Endothelial cell of umbilical vein (primary cell): ENCODE data around the gene LCN6.
"Not testable (repeated sequence)": the region's sequence is repeated elsewhere in the genome, so short reads cannot be mapped to it uniquely, and the experiment has no call there.

ENCODE experiments used
- EZH2 ChIP-seq: IDR thresholded peaks from 2 replicates; pipeline ENCODE4 v1.6.1; 2012; ENCODE audit warnings: borderline replicate concordance, low read depth, mild to moderate bottlenecking, moderate library complexity, low read length, inconsistent platforms; ENCODE audit not compliant: severe bottlenecking
- GATA2 ChIP-seq: IDR thresholded peaks from 2 replicates; pipeline ENCODE4 v1.7.0; 2011; ENCODE audit warnings: low read depth, mild to moderate bottlenecking, moderate library complexity, mixed read lengths, low read length; ENCODE audit not compliant: insufficient read length, insufficient read depth
- JUN ChIP-seq: IDR thresholded peaks from 2 replicates; pipeline ENCODE4 v1.6.1; 2011; ENCODE audit warnings: borderline replicate concordance, low read depth; ENCODE audit not compliant: insufficient read length, insufficient read depth
- MYC ChIP-seq: IDR thresholded peaks from one replicate; pipeline ENCODE4 v1.6.1; 2011; ENCODE audit warnings: mild to moderate bottlenecking, low read depth, low read length
- POLR2A ChIP-seq: IDR thresholded peaks from 2 replicates; pipeline ENCODE4 v1.6.1; 2012; ENCODE audit warnings: low read depth, mild to moderate bottlenecking, control low read depth, low read length
- POLR2AphosphoS5 ChIP-seq: IDR thresholded peaks from 2 replicates; pipeline ENCODE4 v1.6.1; 2012; ENCODE audit warnings: low read depth, mild to moderate bottlenecking, control low read depth, low read length, moderate library complexity; ENCODE audit not compliant: insufficient read depth
- TF ChIP-seq, protein P1 (sequence below), 2 donors: IDR thresholded peaks; 1 replicate in 1 of 2; 2 replicates in 1 of 2; pipeline ENCODE4 v1.5.1; 2011; ENCODE audit warnings: low read length in 2 of 2, mild to moderate bottlenecking in 2 of 2, moderate library complexity in 2 of 2, control low read depth in 1 of 2, inconsistent platforms in 1 of 2, low read depth in 1 of 2; ENCODE audit not compliant: insufficient read depth in 1 of 2; ENCODE audit errors: extremely low read depth in 1 of 2
- TF ChIP-seq, protein P2 (sequence below): IDR thresholded peaks from 2 replicates; pipeline ENCODE4 v1.6.1; 2011; ENCODE audit not compliant: insufficient read depth, insufficient read length

DNA sequence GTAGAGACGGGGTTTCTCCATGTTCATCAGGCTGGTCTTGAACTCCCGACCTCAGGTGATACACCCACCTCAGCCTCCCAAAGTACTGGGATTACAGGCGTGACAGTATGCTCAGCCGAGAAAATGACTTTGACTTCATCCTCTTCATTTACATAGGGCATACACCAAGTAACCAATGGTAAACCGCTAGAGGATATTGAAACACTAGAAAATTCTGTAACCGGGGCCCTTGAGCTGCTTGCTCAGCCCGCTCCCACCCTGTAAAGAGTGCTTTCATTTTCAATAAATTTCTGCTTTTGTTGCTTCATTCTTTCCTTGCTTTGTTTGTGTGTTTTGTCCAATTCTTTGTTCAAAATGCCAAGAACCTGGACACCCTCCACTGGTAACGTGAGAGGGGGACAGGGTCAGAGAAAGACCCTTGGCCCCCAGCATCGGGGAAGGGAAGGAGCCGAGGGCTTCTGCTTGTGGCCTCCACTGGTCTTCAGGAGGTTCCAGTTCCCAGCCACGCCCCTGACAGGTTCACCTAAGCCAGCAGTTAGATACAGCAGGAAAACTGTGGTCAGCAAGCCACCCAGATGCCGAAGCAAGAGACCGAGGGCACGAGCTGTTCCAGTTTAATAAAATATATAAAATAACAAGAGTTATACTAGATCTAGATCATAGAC, 17.6 kb upstream of the LCN6 start:
- TF ChIP-seq, protein P1, sequence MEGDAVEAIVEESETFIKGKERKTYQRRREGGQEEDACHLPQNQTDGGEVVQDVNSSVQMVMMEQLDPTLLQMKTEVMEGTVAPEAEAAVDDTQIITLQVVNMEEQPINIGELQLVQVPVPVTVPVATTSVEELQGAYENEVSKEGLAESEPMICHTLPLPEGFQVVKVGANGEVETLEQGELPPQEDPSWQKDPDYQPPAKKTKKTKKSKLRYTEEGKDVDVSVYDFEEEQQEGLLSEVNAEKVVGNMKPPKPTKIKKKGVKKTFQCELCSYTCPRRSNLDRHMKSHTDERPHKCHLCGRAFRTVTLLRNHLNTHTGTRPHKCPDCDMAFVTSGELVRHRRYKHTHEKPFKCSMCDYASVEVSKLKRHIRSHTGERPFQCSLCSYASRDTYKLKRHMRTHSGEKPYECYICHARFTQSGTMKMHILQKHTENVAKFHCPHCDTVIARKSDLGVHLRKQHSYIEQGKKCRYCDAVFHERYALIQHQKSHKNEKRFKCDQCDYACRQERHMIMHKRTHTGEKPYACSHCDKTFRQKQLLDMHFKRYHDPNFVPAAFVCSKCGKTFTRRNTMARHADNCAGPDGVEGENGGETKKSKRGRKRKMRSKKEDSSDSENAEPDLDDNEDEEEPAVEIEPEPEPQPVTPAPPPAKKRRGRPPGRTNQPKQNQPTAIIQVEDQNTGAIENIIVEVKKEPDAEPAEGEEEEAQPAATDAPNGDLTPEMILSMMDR (IDR thresholded peaks at IDR 0.05; ENCODE audit: extremely low read depth in 1 of 2, insufficient read depth in 1 of 2, low read depth in 1 of 2, low read length in 2 of 2), result not testable (repeated sequence)
- not testable (repeated sequence) for TF ChIP-seq POLR2A, POLR2AphosphoS5, EZH2, MYC, JUN, GATA2
- TF ChIP-seq, protein P2, sequence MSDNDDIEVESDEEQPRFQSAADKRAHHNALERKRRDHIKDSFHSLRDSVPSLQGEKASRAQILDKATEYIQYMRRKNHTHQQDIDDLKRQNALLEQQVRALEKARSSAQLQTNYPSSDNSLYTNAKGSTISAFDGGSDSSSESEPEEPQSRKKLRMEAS, result not testable (repeated sequence)
